Spleen (tissue), 11 donors: ENCODE measurements around the gene RAMP2. TPM values are rescaled to one million over a fixed set of nuclear protein-coding genes. Genes with fewer than 3 reads are reported as not detected.
A peak's percentile ranks its signal among the peaks of the same experiment; 100 is the strongest.

Experiments
- DNase-seq: peaks from one replicate; pipeline ENCODE4 v3.0.0-alpha.2; 2020
- H3K27ac ChIP-seq, 8 donors: fragments of 200-600 bp; sonication (generic) in 7 of 8; 1 replicate in 4 of 8; 2 replicates in 4 of 8; pipeline versions ENCODE4 v1.5.0 to v1.8.0; 2016 to 2021; ENCODE audit warnings: inconsistent platforms in 4 of 8, mild to moderate bottlenecking in 4 of 8, moderate library complexity in 1 of 8
- H3K27me3 ChIP-seq, 7 donors: fragments of 200-600 bp; sonication (generic) in 6 of 7; replicated peaks in 1 of 7; 1 replicate in 4 of 7; 2 replicates in 3 of 7; pipeline versions ENCODE4 v1.5.0 to v1.8.0; 2016 to 2021; ENCODE audit warnings: inconsistent platforms in 3 of 7, mild to moderate bottlenecking in 1 of 7
- H3K36me3 ChIP-seq, 6 donors: fragments of 200-600 bp; sonication (generic) in 5 of 6; 1 replicate in 4 of 6; 2 replicates in 2 of 6; pipeline versions ENCODE4 v1.5.0 to v1.8.0; 2016 to 2021; ENCODE audit warnings: inconsistent platforms in 2 of 6
- H3K4me1 ChIP-seq, 6 donors: fragments of 200-600 bp; sonication (generic) in 5 of 6; 1 replicate in 3 of 6; 2 replicates in 3 of 6; pipeline versions ENCODE4 v1.5.0 to v1.8.0; 2016 to 2021; ENCODE audit warnings: inconsistent platforms in 3 of 6
- H3K4me3 ChIP-seq, 8 donors: fragments of 200-600 bp; sonication (generic) in 7 of 8; 1 replicate in 4 of 8; 2 replicates in 4 of 8; pipeline versions ENCODE4 v1.5.0 to v1.8.0; 2016 to 2021; ENCODE audit warnings: inconsistent platforms in 4 of 8, mild to moderate bottlenecking in 4 of 8, moderate library complexity in 2 of 8
- H3K9me3 ChIP-seq, 8 donors: fragments of 200-600 bp; sonication (generic) in 7 of 8; 1 replicate in 4 of 8; 2 replicates in 4 of 8; pipeline versions ENCODE4 v1.5.0 to v1.8.0; 2016 to 2021; ENCODE audit warnings: inconsistent platforms in 4 of 8
- CTCF ChIP-seq, 11 experiments: fragments of 200-600 bp in 7 of 11; fragments of 450-650 bp in 4 of 11; sonication (generic) in 4 of 11; IDR thresholded peaks in 8 of 11; conservative IDR thresholded peaks in 3 of 11; 1 replicate in 7 of 11; 2 replicates in 4 of 11; pipeline versions ENCODE4 v1.4.0 to v1.8.0; 2016 to 2021; ENCODE audit warnings: antibody characterized with exemption in 11 of 11, inconsistent platforms in 4 of 11, mild to moderate bottlenecking in 1 of 11
- POLR2A ChIP-seq, 3 donors: fragments of 450-650 bp; IDR thresholded peaks; one replicate each; pipeline ENCODE4 v1.5.1; 2017; ENCODE audit warnings: antibody characterized with exemption in 3 of 3, mild to moderate bottlenecking in 1 of 3
- POLR2AphosphoS5 ChIP-seq, 3 donors: sonication (generic); formaldehyde crosslinking; IDR thresholded peaks; one replicate each; pipeline ENCODE4 v1.5.1; 2017; ENCODE audit warnings: antibody characterized with exemption in 3 of 3
- WGBS, 5 donors: extraction: QIAGEN DNeasy Blood & Tissue Kit in 3 of 5; methylation state at CpG; one replicate each; pipeline versions ENCODE4 v1.1.5 to v1.1.7; 2013 to 2018; 5-methylcytosine and 5-hydroxymethylcytosine counted together
- intact Hi-C: fragments of 100-400 bp; cut with DNase I; formaldehyde crosslinking; loops from one replicate; pipeline ENCODE4 v1.15.0; 2023; ENCODE audit warnings: low total_unique reads
- polyA plus RNA-seq, 3 donors: library from polyadenylated mRNA; stranded (reverse); fragments of 200-250 nt; gene quantifications; one replicate each; pipeline ENCODE4 v1.2.1, GENCODE V29; 2013
- total RNA-seq, 7 donors: library from RNA; depleted of rRNA in 3 of 7; stranded (reverse); fragments of >200 nt in 3 of 7; fragmentation: NEBNext Ultra II Directional in 4 of 7; extraction: Animal tissue kit (Norgen Biotek cat#: 25700) in 4 of 7; gene quantifications; one replicate each; pipeline versions ENCODE4 v1.1.0 to v1.2.1, GENCODE V29; 2016 to 2021
- donor health status: healthy with polysubstance abuse.
- donor health status: DM: no; HTN: no; CAD: no; lungs with moderate emphysema.
- donor health status: DM: no; HTN: no; CAD: no.
- donor health status: Bipolar disorder and iron deficiency.
- donor health status: healthy.
- donor health status: DM: no; HTN: no; CAD: no.
- donor health status: DM: yes; HTN: yes; CAD: no.

Gene RAMP2
- total and polyA plus RNA-seq, 10 donors: 9.7 to 51.7 (median 28.1) TPM

DNA sequence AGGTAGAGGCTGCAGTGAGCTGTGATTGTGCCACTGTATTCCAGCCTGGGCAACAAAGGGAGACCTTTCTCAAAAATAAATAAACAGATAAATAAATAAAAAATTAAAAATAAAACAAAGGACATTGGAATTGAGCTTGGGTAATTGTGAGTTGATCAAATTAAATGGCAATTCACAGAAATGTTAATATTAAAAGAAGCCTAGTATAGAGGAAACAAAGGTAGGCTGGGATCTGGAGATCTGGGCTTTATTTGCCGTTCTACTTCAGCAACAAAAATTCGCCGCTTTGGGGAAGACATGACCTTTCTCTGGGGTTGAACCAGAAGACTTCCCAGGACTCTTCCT is 11.9 kb downstream of the RAMP2 start:
- TF ChIP-seq POLR2A (IDR thresholded peaks at IDR 0.05): no peak
- no peak for TF ChIP-seq POLR2AphosphoS5 (IDR thresholded peaks at IDR 0.05)
- no peak for TF ChIP-seq CTCF (IDR thresholded peaks at IDR 0.05 in 8 of 11, conservative IDR thresholded peaks at IDR 0.05 in 3 of 11)
- H3K4me1 ChIP-seq: peaks cover 7 to 33% (median 22%) of the 10 kb centered on the region in 6 donors
- H3K4me3 ChIP-seq: peak overlapping the region; percentile 46 to 96 (median 73)
- 0 to 3% (median 1%) methylated on average over 3 of the region's 3 CpGs for WGBS, 5 donors
- H3K36me3 ChIP-seq: peaks cover 3 to 36% (median 28%) of the 10 kb centered on the region in 6 donors
- peaks cover 0 to 3% (median 0%) of the 10 kb centered on the region in 7 donors for H3K27me3 ChIP-seq
- H3K9me3 ChIP-seq: no peaks in the 10 kb centered on the region
- H3K27ac ChIP-seq: peak overlapping the region; percentile 76 to 94 (median 84)
- no peak for DNase-seq
- intact Hi-C loops: no loop called here

GRCh38 chr17:42773290-42774035 is 12.4 kb downstream of the RAMP2 start, which contains the start of gene VPS25:
VPS25 (plus strand) TSS chr17:42773449; CDS start chr17:42773476, 27 bp downstream.
- H3K36me3 ChIP-seq: peaks cover 3 to 41% (median 34%) of the 10 kb centered on the region in 6 donors
- H3K4me1 ChIP-seq: peaks cover 7 to 33% (median 22%) of the 10 kb centered on the region in 6 donors
- H3K4me3 ChIP-seq: peak within 1 kb of the TSS; percentile 46 to 96 (median 73)
- no peaks in the 10 kb centered on the region for H3K9me3 ChIP-seq
- H3K27me3 ChIP-seq: no peaks in the 10 kb centered on the region
- peak; percentile 93 for DNase-seq
- H3K27ac ChIP-seq: peak within 1 kb of the TSS; percentile 76 to 94 (median 84)
- 2 to 7% (median 3%) methylated on average over 26 to 39 of the region's 39 CpGs for WGBS, 5 donors
- intact Hi-C loops: no loop called here
- TF ChIP-seq POLR2A (IDR thresholded peaks at IDR 0.05) (peak in 1 of 3 donors; percentile 53), CTCF (IDR thresholded peaks at IDR 0.05 in 8 of 11, conservative IDR thresholded peaks at IDR 0.05 in 3 of 11) (peak in 1 of 11 experiments; percentile 12), POLR2AphosphoS5 (IDR thresholded peaks at IDR 0.05) (peak; percentile 85 to 96 (median 88))

GRCh38 chr17:42774066-42774745 is 13.2 kb downstream of the RAMP2 start:
- Histone ChIP-seq H3K4me3 (peak overlapping the region in 7 of 8 donors; percentile 46 to 96 (median 73)), H3K9me3 (no peaks in the 10 kb centered on the region), H3K27me3 (no peaks in the 10 kb centered on the region), H3K4me1 (peaks cover 7 to 33% (median 22%) of the 10 kb centered on the region in 6 donors), H3K27ac (peak overlapping the region in 5 of 8 donors; percentile 80 to 94 (median 89)), H3K36me3 (peaks cover 3 to 48% (median 41%) of the 10 kb centered on the region in 6 donors)
- intact Hi-C loops: no loop called here
- DNase-seq: no peak
- 60 to 77% (median 67%) methylated on average over 3 of the region's 3 CpGs for WGBS, 5 donors
- TF ChIP-seq POLR2A (IDR thresholded peaks at IDR 0.05) (no peak), POLR2AphosphoS5 (IDR thresholded peaks at IDR 0.05) (no peak), CTCF (IDR thresholded peaks at IDR 0.05 in 8 of 11, conservative IDR thresholded peaks at IDR 0.05 in 3 of 11) (no peak)
